Measurements from ENCODE around the gene PLEKHA6.

- TF ChIP-seq, protein P1, sequence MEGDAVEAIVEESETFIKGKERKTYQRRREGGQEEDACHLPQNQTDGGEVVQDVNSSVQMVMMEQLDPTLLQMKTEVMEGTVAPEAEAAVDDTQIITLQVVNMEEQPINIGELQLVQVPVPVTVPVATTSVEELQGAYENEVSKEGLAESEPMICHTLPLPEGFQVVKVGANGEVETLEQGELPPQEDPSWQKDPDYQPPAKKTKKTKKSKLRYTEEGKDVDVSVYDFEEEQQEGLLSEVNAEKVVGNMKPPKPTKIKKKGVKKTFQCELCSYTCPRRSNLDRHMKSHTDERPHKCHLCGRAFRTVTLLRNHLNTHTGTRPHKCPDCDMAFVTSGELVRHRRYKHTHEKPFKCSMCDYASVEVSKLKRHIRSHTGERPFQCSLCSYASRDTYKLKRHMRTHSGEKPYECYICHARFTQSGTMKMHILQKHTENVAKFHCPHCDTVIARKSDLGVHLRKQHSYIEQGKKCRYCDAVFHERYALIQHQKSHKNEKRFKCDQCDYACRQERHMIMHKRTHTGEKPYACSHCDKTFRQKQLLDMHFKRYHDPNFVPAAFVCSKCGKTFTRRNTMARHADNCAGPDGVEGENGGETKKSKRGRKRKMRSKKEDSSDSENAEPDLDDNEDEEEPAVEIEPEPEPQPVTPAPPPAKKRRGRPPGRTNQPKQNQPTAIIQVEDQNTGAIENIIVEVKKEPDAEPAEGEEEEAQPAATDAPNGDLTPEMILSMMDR (IDR thresholded peaks at IDR 0.05; ENCODE audit: insufficient read depth, low read length), result no peak
- TF ChIP-seq, protein P2, sequence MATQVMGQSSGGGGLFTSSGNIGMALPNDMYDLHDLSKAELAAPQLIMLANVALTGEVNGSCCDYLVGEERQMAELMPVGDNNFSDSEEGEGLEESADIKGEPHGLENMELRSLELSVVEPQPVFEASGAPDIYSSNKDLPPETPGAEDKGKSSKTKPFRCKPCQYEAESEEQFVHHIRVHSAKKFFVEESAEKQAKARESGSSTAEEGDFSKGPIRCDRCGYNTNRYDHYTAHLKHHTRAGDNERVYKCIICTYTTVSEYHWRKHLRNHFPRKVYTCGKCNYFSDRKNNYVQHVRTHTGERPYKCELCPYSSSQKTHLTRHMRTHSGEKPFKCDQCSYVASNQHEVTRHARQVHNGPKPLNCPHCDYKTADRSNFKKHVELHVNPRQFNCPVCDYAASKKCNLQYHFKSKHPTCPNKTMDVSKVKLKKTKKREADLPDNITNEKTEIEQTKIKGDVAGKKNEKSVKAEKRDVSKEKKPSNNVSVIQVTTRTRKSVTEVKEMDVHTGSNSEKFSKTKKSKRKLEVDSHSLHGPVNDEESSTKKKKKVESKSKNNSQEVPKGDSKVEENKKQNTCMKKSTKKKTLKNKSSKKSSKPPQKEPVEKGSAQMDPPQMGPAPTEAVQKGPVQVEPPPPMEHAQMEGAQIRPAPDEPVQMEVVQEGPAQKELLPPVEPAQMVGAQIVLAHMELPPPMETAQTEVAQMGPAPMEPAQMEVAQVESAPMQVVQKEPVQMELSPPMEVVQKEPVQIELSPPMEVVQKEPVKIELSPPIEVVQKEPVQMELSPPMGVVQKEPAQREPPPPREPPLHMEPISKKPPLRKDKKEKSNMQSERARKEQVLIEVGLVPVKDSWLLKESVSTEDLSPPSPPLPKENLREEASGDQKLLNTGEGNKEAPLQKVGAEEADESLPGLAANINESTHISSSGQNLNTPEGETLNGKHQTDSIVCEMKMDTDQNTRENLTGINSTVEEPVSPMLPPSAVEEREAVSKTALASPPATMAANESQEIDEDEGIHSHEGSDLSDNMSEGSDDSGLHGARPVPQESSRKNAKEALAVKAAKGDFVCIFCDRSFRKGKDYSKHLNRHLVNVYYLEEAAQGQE (IDR thresholded peaks at IDR 0.05; ENCODE audit: insufficient replicate concordance, low read depth), result no peak
- TF ChIP-seq POLR2AphosphoS5 (IDR thresholded peaks at IDR 0.05; ENCODE audit: low read depth), result no peak
- TF ChIP-seq GABPA (IDR thresholded peaks at IDR 0.05; ENCODE audit: low read depth), result no peak
- no peak for TF ChIP-seq SPI1 (IDR thresholded peaks at IDR 0.05; ENCODE audit: borderline replicate concordance, low read depth)
Measured at GRCh38 chr1:204348242-204348641, 11.5 kb downstream of the PLEKHA6 start.
